Mesothelial cell of epicardium (in vitro differentiated cells): Measurements from ENCODE around the gene ASIC1. TPM values are rescaled to one million over a fixed set of nuclear protein-coding genes. Genes with fewer than 3 reads are reported as not detected.
A peak's percentile ranks its signal among the peaks of the same experiment; 100 is the strongest.

Experiments used
- DNase-seq, 2 experiments: peaks; one replicate each; pipeline ENCODE4 v3.0.0; 2021; ENCODE audit warnings: low spot score in 2 of 2; ENCODE audit not compliant: unreplicated experiment in 2 of 2
- H3K27ac Mint-ChIP-seq: 2 replicates; pipeline ENCODE4 v1.8.0; 2021; ENCODE audit warnings: mixed read lengths
- H3K27me3 Mint-ChIP-seq: 2 replicates; pipeline ENCODE4 v1.8.0; 2021; ENCODE audit warnings: low read depth, mixed read lengths
- H3K36me3 Mint-ChIP-seq: 2 replicates; pipeline ENCODE4 v1.8.0; 2021; ENCODE audit warnings: mixed read lengths
- H3K4me1 Mint-ChIP-seq: 2 replicates; pipeline ENCODE4 v1.8.0; 2021; ENCODE audit warnings: mixed read lengths
- H3K4me3 Mint-ChIP-seq: 2 replicates; pipeline ENCODE4 v1.8.0; 2021; ENCODE audit warnings: mild to moderate bottlenecking, moderate library complexity, mixed read lengths
- H3K9me3 Mint-ChIP-seq: 2 replicates; pipeline ENCODE4 v1.8.0; 2021; ENCODE audit warnings: mixed read lengths
- CTCF ChIP-seq: fragments of 200-600 bp; sonication (generic); IDR thresholded peaks from one replicate; pipeline ENCODE4 v1.5.0; 2021; ENCODE audit warnings: antibody characterized with exemption; ENCODE audit not compliant: unreplicated experiment
- total RNA-seq: library from RNA; stranded (reverse); gene quantifications from 3 replicates; pipeline ENCODE4 v1.2.1, GENCODE V29; 2021

Gene ASIC1
- total RNA-seq, 1 donor from 2014 or later: 6.1 TPM

GRCh38 chr12:50100561-50100960, 43.2 kb downstream of the ASIC1 start:
- peak overlapping the region; percentile 70 for H3K27ac Mint-ChIP-seq
- no peak for DNase-seq
- H3K9me3 Mint-ChIP-seq: no peaks in the 10 kb centered on the region
- H3K4me1 Mint-ChIP-seq: peaks cover 9% of the 10 kb centered on the region
- no peak overlapping the region for H3K4me3 Mint-ChIP-seq
- TF ChIP-seq CTCF: no peak
- no peaks in the 10 kb centered on the region for H3K27me3 Mint-ChIP-seq
- peaks cover 40% of the 10 kb centered on the region for H3K36me3 Mint-ChIP-seq

GRCh38 chr12:50101663-50102062, 44.3 kb downstream of the ASIC1 start:
- peak; percentile 26 for TF ChIP-seq CTCF
- no peak for DNase-seq
- Mint-ChIP-seq H3K9me3 (no peaks in the 10 kb centered on the region), H3K36me3 (peaks cover 29% of the 10 kb centered on the region), H3K27ac (peak overlapping the region; percentile 48), H3K4me3 (no peak overlapping the region), H3K27me3 (no peaks in the 10 kb centered on the region), H3K4me1 (peaks cover 9% of the 10 kb centered on the region)

- H3K9me3 Mint-ChIP-seq: no peaks in the 10 kb centered on the region
- peaks cover 9% of the 10 kb centered on the region for H3K4me1 Mint-ChIP-seq
- H3K4me3 Mint-ChIP-seq: no peak overlapping the region
- peak overlapping the region; percentile 43 for H3K27ac Mint-ChIP-seq
- DNase-seq: no peak
- no peaks in the 10 kb centered on the region for H3K27me3 Mint-ChIP-seq
- H3K36me3 Mint-ChIP-seq: peaks cover 25% of the 10 kb centered on the region
- TF ChIP-seq CTCF: no peak
These were observed 44.7 kb downstream of the ASIC1 start for GRCh38 chr12:50102131-50102531.

GRCh38 chr12:50102646-50103309, 45.4 kb downstream of the ASIC1 start:
- no peaks in the 10 kb centered on the region for H3K9me3 Mint-ChIP-seq
- H3K4me3 Mint-ChIP-seq: no peak overlapping the region
- H3K4me1 Mint-ChIP-seq: peaks cover 9% of the 10 kb centered on the region
- TF ChIP-seq CTCF: no peak
- H3K36me3 Mint-ChIP-seq: peaks cover 25% of the 10 kb centered on the region
- H3K27ac Mint-ChIP-seq: peak overlapping the region; percentile 30
- DNase-seq: no peak
- no peaks in the 10 kb centered on the region for H3K27me3 Mint-ChIP-seq

- H3K9me3 Mint-ChIP-seq: no peaks in the 10 kb centered on the region
- no peak overlapping the region for H3K27ac Mint-ChIP-seq
- DNase-seq: no peak
- TF ChIP-seq CTCF: no peak
- H3K4me3 Mint-ChIP-seq: no peak overlapping the region
- H3K36me3 Mint-ChIP-seq: peaks cover 19% of the 10 kb centered on the region
- H3K4me1 Mint-ChIP-seq: peaks cover 9% of the 10 kb centered on the region
- H3K27me3 Mint-ChIP-seq: no peaks in the 10 kb centered on the region
These were observed 46.0 kb downstream of the ASIC1 start for GRCh38 chr12:50103351-50103750.
